GM19468 (cell line): ENCODE measurements around the gene B3GALT6.

ENCODE experiments used
- ATAC-seq: cut with Tn5 transposase; IDR thresholded peaks from one replicate; pipeline ENCODE4 v1.9.1; 2021; ENCODE audit warnings: mild to moderate bottlenecking, moderate library complexity, moderate number of reproducible peaks; ENCODE audit not compliant: unreplicated experiment; ENCODE audit errors: extremely low read depth

Gene B3GALT6

DNA sequence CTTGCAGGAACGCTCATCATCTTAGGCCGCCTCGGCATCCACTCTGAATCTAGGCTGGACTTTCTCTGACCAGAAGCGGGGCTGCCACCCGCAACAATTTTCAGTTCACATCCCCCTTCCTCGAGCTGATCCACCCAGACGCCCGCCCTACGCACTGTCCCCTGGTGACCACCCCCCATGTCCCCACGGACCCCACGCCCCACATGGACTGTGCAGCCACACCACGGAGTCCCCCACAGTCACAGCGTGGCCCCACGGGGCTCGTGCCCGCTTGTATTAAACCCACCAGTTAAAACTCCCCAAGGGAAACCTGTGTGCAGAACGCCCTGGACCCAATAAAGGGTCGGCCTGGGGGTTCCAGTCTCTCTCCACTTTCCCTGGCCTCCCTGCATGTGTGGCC lies 27.5 kb downstream of the B3GALT6 start:
- ATAC-seq = no peak

DNA sequence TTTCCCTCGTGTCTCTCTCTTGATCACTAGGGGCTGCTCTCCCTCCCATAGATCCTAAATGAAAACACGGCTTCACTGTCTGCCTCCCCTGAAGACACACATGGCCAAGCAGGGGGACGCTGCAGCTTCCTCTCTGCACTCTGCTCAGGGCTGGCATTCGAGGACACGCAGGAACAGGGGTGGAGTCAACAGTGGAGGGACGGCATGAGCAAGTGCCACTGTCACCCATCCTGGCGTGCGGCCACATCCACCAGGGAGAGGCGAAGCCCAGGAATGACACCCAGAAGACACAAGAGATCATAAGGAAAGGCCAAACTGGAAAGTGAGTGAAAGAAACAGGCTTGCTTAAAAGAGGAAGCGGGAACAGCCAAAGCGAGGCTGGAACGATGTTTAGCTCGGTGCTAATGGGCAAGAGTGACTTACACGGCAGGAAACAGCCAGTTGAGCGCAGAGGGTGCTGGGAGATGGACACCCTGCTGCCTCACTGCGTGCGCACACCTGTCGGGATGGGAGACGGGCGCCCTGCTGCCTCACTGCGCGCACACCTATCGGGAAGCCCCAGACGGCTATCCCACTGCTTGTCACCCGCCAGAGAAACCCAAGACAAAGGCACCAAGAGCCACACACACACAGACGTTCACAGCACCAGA lies 28.0 kb downstream of the B3GALT6 start:
- ATAC-seq = no peak

GRCh38 chr1:1260843-1261560 lies 29.0 kb downstream of the B3GALT6 start:
- no peak for ATAC-seq

GRCh38 chr1:1262071-1262470 lies 30.0 kb downstream of the B3GALT6 start:
- no peak for ATAC-seq

DNA sequence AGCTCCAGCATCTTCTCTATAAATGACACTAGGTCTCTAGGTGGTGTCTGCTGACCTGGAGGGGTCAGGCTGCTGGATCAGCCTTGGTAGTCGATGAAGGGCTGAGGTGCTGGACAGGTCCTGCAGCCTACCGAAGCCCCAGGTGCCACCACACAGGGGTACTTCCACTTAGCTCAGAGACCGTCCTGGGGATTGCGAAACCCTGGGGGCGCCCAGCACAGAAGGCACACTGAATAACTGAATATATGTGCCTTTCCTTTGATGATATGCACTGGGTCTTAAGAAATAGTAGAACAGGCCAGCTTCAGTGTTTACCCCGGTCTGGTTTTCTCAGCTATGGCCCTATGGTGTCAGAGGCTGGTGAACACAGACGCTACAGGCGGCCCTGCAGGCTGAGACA lies 30.7 kb downstream of the B3GALT6 start:
- ATAC-seq = no peak

GRCh38 chr1:1264026-1264425 lies 32.0 kb downstream of the B3GALT6 start:
- no peak for ATAC-seq

DNA sequence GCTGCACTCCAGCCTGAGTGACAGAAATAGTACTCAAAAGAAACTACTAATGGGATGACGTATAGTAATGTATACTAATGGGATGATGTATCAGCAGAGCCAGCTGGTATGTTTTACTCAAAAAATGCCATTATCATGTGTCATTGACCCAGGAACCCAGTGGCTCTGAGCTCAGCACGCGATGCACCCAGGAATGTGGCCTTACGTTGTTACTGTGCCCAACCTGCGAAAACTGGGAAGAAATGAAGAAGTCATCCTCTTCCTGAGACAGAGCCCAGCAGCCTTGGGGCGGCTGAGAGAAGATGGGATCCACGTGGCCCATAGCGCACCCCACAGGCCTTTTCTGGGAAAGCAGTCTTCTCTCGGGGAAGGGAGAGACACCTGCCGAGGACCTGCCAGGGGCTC lies 32.8 kb downstream of the B3GALT6 start:
- no peak for ATAC-seq

- no peak for ATAC-seq
Measured at GRCh38 chr1:1267488-1268283, 35.6 kb downstream of the B3GALT6 start.

- no peak for ATAC-seq
Measured at GRCh38 chr1:1268284-1268682, 36.2 kb downstream of the B3GALT6 start.

- no peak for ATAC-seq
Measured at GRCh38 chr1:1270813-1271212, 38.8 kb downstream of the B3GALT6 start.

- no peak for ATAC-seq
Measured at GRCh38 chr1:1272341-1273208, 40.5 kb downstream of the B3GALT6 start.

DNA sequence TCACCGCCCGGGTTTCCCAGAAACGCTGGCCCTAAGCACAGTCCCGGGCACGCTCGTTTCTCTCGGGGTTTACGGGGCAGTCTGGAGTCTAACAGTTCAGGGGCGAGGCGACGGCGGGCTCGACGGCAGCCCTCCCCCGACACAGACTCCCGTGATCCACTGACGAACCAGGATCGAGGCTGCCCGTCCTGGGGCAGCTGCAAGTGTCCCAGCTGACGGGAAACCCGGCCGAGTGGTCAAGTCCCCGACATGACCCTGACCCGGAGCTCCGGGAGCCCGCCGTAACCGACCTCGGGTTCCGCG lies 41.1 kb downstream of the B3GALT6 start:
- no peak for ATAC-seq

DNA sequence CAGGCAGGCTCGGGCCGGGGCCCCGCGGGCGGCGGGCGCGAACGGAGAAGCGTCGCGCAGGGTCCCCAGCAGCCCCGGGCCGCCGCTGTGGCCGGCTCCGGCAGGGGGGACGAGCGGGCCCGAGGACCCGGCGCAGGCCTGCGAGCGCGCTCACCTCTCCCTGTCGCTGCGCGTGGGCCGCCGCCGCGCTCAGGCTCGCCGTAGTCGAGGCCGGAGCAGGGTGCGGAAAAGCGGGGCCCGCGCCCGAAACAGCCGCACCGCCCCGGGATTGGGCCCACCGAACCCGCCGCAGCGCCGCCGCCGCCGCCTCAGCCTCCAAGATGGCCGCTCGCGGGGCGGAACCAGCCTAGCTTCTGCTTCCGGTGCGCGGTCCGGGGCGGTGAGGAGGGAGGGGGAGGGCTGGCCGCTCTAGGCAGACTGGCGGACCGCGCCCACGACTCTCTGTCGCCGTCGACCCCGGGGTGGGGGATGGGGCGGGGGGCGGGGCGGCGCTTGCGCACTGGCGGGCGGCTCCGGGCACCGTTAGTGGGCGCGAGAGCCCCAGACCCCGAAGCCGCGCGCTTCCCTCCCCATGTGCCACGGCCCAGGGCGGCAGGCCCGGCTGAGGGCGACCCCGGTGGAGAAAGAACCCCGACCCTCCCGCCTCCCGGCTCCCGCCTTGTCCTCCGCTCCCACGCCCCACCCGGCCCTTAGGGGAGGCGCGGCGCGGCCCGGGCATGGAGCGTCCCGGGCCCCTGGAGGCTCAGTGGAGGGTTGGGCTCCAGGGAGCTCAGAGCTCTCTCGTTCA lies 41.7 kb downstream of the B3GALT6 start, which contains the start of gene UBE2J2:
Gene UBE2J2 (minus strand): TSS at position 343 of the 787 bp plus-strand sequence. CDS start 5,862 bp downstream, outside the sequence.
- ATAC-seq = no peak

DNA sequence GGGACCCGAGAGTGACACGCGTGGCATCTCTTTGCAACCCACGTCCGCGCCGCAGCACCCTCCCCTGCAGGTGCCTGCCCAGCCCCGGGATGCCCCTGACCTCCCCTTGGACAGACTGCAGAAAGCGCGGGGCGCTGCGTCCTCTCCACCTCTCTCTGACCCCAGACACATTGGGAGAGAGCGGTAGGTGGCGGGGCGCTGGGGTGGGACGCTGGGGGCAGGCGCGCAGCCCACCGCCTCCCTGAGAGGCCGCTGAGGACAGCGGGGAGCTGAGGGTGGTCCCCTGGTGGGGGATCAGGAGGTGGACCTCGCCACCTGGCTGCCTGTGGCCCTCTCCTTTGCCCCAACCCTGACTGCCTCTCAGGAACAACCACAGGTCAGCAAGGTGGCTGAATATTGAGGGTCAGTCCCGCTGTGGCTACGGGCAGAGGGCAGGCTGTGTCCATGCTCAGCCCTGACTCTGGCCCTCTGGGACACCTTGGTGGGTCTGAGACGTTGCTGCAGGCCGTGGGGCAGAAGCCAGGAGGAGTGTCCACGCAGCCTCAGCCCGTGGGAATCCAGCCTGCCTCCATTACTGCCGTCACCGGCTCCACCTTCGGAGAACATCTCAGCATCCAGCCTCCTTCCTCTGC lies 42.4 kb downstream of the B3GALT6 start:
- no peak for ATAC-seq

DNA sequence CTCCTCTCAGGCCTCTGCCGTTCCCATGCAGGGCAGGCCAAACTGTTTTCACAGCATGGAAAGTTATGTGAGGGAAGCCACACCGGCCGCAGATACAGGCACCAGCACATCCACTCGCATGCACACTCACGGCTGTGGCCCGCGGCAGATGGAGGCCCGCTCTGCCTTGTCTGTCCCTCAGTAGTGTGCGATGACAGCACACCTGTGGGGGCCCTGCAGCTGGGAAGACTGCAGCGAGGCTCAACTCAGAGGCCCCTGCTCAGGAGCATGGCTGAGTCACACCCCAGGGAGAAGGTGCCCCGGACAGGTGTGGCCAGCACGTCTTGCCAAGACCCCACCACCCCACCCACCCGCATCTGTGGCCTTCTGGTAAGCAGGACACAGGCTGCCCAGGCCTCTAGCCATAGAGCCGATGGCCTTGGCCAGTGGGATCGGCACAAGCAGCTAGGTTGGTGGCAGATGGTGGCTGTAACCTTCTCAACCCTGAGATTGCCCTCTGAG lies 42.9 kb downstream of the B3GALT6 start:
- no peak for ATAC-seq

- no peak for ATAC-seq
Measured at GRCh38 chr1:1275836-1276235, 43.8 kb downstream of the B3GALT6 start.

- ATAC-seq = no peak
Measured at GRCh38 chr1:1278620-1279019, 46.6 kb downstream of the B3GALT6 start.

DNA sequence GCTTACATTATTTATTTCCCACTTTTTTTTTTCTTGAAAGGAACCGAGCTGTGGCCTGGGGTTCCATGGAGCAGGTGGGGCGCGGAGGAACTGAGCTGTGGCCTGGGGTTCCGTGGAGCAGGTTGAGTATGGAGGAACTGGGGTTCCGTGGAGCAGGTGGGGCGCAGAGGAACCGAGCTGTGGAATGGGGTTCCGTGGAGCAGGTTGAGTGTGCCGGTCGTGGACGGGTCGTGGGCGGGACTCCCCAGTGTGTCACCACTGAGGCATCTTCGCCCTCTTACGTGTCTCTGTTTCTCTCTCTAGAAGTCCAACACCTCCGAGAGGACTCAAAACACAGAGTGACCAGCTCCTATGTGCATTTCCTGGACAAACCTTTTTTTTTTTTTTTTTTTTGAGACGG lies 47.0 kb downstream of the B3GALT6 start:
- ATAC-seq = no peak
